Prostate gland (tissue), 2 donors: Measurements from ENCODE around the gene TPST2. TPM values are rescaled to one million over a fixed set of nuclear protein-coding genes. Genes with fewer than 3 reads are reported as not detected.

Experiments
- DNase-seq: peaks from one replicate; pipeline ENCODE4 v3.0.0-alpha.2; 2019; ENCODE audit warnings: low spot score
- H3K27ac ChIP-seq, 2 donors: fragments of 200-600 bp; sonication (generic); 2 replicates each; pipeline ENCODE4 v1.5.1; 2017 to 2019
- H3K27me3 ChIP-seq: fragments of 200-600 bp; sonication (generic); replicated peaks from 2 replicates; pipeline ENCODE4 v1.5.1; 2019; ENCODE audit not compliant: insufficient read depth
- H3K36me3 ChIP-seq, 2 donors: fragments of 200-600 bp; sonication (generic); 1 replicate in 1 of 2; 2 replicates in 1 of 2; pipeline versions ENCODE4 v1.5.1 to v1.8.1; 2017 to 2019
- H3K4me1 ChIP-seq: fragments of 200-600 bp; sonication (generic); replicated peaks from 2 replicates; pipeline ENCODE4 v1.5.1; 2019
- H3K4me3 ChIP-seq, 2 donors: fragments of 200-600 bp; sonication (generic); 2 replicates each; pipeline ENCODE4 v1.5.1; 2017 to 2019
- H3K9me3 ChIP-seq: fragments of 200-600 bp; sonication (generic); 2 replicates; pipeline ENCODE4 v1.5.1; 2017
- POLR2A ChIP-seq: fragments of 450-650 bp; IDR thresholded peaks from one replicate; pipeline ENCODE4 v1.6.1; 2016; ENCODE audit warnings: antibody characterized with exemption, mild to moderate bottlenecking
- POLR2AphosphoS5 ChIP-seq: sonication (generic); formaldehyde crosslinking; IDR thresholded peaks from one replicate; pipeline ENCODE4 v1.6.1; 2017; ENCODE audit warnings: antibody characterized with exemption
- WGBS: methylation state at CpG from one replicate; pipeline ENCODE4 v1.1.5; 2018; 5-methylcytosine and 5-hydroxymethylcytosine counted together
- intact Hi-C: fragments of 100-400 bp; cut with DNase I; formaldehyde crosslinking; loops from one replicate; pipeline ENCODE4 v1.14.2; 2022
- total RNA-seq, 2 donors: library from RNA; depleted of rRNA; stranded (reverse); fragments of >200 nt; gene quantifications; one replicate each; pipeline ENCODE4 v1.1.0, GENCODE V29; 2016
- TF ChIP-seq, protein P1 (sequence below), 4 experiments: fragments of 200-600 bp in 2 of 4; fragments of 450-650 bp in 2 of 4; sonication (generic) in 2 of 4; IDR thresholded peaks; 1 replicate in 3 of 4; 2 replicates in 1 of 4; pipeline ENCODE4 v1.5.1; 2016 to 2019; ENCODE audit warnings: antibody characterized with exemption in 4 of 4, mild to moderate bottlenecking in 2 of 4, moderate library complexity in 2 of 4

TPST2 gene
- total RNA-seq, 2 donors from 2014 or later, result 49.4 to 200 TPM

DNA sequence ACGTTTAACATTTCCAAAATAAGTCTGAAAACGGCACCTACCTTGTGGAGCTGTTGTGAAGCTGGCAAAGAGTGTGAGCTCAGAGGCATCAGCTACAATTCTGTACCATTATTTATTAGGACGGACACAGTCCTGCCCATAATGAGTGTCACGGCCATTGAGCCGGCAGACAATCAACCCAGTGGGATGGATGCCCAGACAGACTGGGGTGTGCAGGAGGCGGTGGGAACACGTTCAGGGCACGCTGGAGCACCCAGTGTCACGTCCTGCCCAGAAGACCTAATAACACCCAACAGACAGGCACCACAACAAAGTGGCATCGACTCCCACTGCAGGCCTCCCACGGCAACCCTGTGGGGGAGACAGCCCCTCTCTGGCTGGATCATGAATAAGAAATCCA lies 34.5 kb downstream of the TPST2 start:
- Histone ChIP-seq H3K36me3 (no peaks in the 10 kb centered on the region), H3K27me3 (no peaks in the 10 kb centered on the region), H3K9me3 (no peaks in the 10 kb centered on the region), H3K27ac (no peak overlapping the region), H3K4me3 (no peak overlapping the region), H3K4me1 (no peaks in the 10 kb centered on the region)
- intact Hi-C loops, result no loop called here
- WGBS, result 39% methylated on average over 11 of the region's 11 CpGs
- TF ChIP-seq, protein P1, sequence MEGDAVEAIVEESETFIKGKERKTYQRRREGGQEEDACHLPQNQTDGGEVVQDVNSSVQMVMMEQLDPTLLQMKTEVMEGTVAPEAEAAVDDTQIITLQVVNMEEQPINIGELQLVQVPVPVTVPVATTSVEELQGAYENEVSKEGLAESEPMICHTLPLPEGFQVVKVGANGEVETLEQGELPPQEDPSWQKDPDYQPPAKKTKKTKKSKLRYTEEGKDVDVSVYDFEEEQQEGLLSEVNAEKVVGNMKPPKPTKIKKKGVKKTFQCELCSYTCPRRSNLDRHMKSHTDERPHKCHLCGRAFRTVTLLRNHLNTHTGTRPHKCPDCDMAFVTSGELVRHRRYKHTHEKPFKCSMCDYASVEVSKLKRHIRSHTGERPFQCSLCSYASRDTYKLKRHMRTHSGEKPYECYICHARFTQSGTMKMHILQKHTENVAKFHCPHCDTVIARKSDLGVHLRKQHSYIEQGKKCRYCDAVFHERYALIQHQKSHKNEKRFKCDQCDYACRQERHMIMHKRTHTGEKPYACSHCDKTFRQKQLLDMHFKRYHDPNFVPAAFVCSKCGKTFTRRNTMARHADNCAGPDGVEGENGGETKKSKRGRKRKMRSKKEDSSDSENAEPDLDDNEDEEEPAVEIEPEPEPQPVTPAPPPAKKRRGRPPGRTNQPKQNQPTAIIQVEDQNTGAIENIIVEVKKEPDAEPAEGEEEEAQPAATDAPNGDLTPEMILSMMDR (IDR thresholded peaks at IDR 0.05), result no peak
- TF ChIP-seq POLR2A (no peak), POLR2AphosphoS5 (no peak)
- no peak for DNase-seq

DNA sequence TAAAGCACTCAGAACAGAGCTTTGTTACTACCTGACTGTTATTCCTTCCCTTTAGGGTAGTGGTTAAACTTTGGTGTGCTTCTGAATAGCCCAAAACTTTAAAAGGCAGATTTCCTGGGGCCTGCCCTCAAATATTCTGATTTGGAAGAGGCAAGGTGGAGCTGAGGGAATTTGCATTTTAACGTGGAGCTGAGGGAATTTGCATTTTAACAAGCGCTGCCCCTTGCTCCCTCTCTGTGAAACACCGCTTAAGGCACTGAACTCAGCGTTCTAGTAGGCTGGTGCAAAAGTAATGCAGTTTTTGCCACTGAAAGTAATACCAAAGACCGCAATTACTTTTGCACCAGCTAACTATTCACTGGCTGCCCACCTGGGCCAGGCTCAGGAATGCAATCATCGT lies 35.0 kb downstream of the TPST2 start:
- 73% methylated on average over 6 of the region's 6 CpGs for WGBS
- Histone ChIP-seq H3K4me3 (no peak overlapping the region), H3K36me3 (no peaks in the 10 kb centered on the region), H3K9me3 (no peaks in the 10 kb centered on the region), H3K27me3 (no peaks in the 10 kb centered on the region), H3K27ac (no peak overlapping the region), H3K4me1 (no peaks in the 10 kb centered on the region)
- DNase-seq, result no peak
- intact Hi-C loops, result no loop called here
- TF ChIP-seq, protein P1 (IDR thresholded peaks at IDR 0.05), result no peak
- TF ChIP-seq POLR2AphosphoS5, result no peak
- no peak for TF ChIP-seq POLR2A

DNA sequence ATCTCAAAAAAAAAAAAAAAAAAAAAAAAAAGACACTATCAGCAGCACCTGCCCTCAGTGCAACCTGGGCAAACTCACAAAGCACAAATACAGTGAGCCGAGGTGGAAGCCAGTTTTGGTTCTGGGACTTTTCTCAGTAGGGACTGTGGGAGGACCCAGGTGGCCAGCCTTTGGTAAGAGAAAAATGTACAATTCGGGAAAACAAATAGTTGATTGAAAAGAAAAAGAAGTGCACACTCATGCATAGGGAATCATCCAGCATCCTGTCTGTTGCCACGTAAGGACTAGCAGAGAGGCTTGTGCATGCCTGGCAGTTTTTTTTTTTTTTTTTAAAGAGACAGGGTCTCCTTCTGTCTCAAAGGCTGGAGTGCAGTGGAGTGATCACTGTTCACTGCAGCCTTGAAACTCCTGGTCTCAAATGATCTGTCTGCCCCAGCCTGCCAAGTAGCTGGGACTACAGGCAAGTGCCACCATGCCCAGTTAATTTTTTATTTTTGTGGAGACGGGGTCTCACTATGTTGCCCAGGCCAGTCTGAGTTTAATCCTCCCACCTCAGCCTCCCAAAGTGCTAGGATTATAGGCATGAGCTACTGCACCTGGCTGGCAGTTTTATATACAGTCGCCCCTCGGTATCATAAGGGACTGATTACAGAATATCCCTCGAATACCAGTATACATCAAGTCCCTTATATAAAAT lies 36.7 kb downstream of the TPST2 start:
- Histone ChIP-seq H3K9me3 (no peaks in the 10 kb centered on the region), H3K36me3 (no peaks in the 10 kb centered on the region), H3K27me3 (no peaks in the 10 kb centered on the region), H3K4me3 (no peak overlapping the region), H3K27ac (no peak overlapping the region), H3K4me1 (no peaks in the 10 kb centered on the region)
- 42% methylated on average over 7 of the region's 7 CpGs for WGBS
- no peak for DNase-seq
- intact Hi-C loops, result no loop called here
- TF ChIP-seq, protein P1 (IDR thresholded peaks at IDR 0.05), result no peak
- TF ChIP-seq POLR2A (no peak), POLR2AphosphoS5 (no peak)

DNA sequence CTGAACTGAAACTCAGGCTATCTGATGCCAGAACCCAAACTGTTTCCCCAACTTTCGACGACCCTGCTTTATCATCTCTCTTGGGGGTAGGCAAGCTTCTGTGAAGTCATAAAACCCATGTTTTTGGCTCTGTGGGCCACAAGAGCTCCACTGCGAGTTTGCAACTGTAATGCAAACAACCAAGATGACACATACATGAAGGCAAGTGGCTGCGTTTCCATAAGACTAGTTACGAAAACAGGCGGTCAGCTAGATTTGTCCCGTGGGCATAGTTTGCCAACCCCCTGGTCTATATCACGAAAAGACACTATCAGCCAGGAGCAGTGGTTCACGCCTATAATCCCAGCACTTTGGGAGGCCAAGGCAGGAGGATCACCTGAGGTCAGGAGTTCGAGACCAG lies 37.5 kb downstream of the TPST2 start:
- DNase-seq, result no peak
- no peaks in the 10 kb centered on the region for H3K36me3 ChIP-seq

DNA sequence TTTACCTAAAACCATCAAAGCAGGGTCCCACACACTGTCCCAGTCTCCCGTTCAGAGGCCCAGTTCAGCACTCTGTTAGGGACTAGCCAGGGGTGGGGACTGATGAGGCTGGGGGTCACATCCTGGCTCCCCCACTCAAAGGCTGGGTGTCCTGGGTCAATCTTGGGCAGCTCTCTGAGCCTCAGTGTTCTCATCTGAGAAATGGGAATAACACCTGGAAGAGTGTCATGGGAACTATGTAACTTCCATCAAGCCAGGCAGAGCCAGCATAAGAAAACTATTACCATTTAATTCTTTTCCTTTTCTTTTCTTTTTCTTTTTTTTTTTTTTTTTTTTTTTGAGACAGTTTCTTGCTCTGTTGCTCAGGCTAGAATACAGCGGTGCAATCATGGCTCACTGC lies 38.4 kb downstream of the TPST2 start:
- Histone ChIP-seq H3K27ac (no peak overlapping the region), H3K36me3 (no peaks in the 10 kb centered on the region), H3K27me3 (no peaks in the 10 kb centered on the region), H3K9me3 (no peaks in the 10 kb centered on the region), H3K4me3 (no peak overlapping the region), H3K4me1 (no peaks in the 10 kb centered on the region)
- 100% methylated on average over 2 of the region's 2 CpGs for WGBS
- DNase-seq, result no peak
- no peak for TF ChIP-seq POLR2A
- no peak for TF ChIP-seq POLR2AphosphoS5
- TF ChIP-seq, protein P1 (IDR thresholded peaks at IDR 0.05), result no peak
- intact Hi-C loops, result no loop called here

More for the DNA sequence above, 37.5 kb downstream of the TPST2 start:
- Histone ChIP-seq H3K4me3 (no peak overlapping the region), H3K27me3 (no peaks in the 10 kb centered on the region), H3K27ac (no peak overlapping the region), H3K4me1 (no peaks in the 10 kb centered on the region), H3K9me3 (no peaks in the 10 kb centered on the region)
- intact Hi-C loops, result no loop called here
- WGBS, result 83% methylated on average over 10 of the region's 10 CpGs
- TF ChIP-seq POLR2A, result no peak
- no peak for TF ChIP-seq POLR2AphosphoS5
- TF ChIP-seq, protein P1 (IDR thresholded peaks at IDR 0.05), result no peak
